ENCODE measurements around the gene SNX20. TPM values are rescaled to one million over a fixed set of nuclear protein-coding genes. Genes with fewer than 3 reads are reported as not detected.

SNX20 gene
- total RNA-seq, 1 donor from 2014 or later = 93.0 TPM

- intact Hi-C loops (cut with micrococcal nuclease) = loop anchor here (1.0 to 5.0 kb wide), 9 partner anchors 77 to 640 kb away; partner anchors contain the start of genes ADCY7 and CNEP1R1
Measured at GRCh38 chr16:50665128-50665878, 15.8 kb downstream of the SNX20 start.

- intact Hi-C loops (cut with micrococcal nuclease) = loop anchor here (2.0 kb wide), 1 partner anchor 75 kb away; no protein-coding TSS in a partner anchor
Measured at GRCh38 chr16:50664270-50664669, 16.8 kb downstream of the SNX20 start.

GRCh38 chr16:50662306-50662940 is 18.7 kb downstream of the SNX20 start:
- intact Hi-C loops (cut with micrococcal nuclease) = no loop called here

- intact Hi-C loops (cut with micrococcal nuclease) = no loop called here
Measured at GRCh38 chr16:50659806-50660205, 21.3 kb downstream of the SNX20 start.

- intact Hi-C loops (cut with micrococcal nuclease) = no loop called here
Measured at GRCh38 chr16:50657241-50657640, 23.9 kb downstream of the SNX20 start.

- intact Hi-C loops (cut with micrococcal nuclease) = no loop called here
Measured at GRCh38 chr16:50655558-50656055, 25.5 kb downstream of the SNX20 start.

- intact Hi-C loops (cut with micrococcal nuclease) = no loop called here
Measured at GRCh38 chr16:50653633-50654519, 27.2 kb downstream of the SNX20 start.

GRCh38 chr16:50652836-50653425 is 28.2 kb downstream of the SNX20 start:
- intact Hi-C loops (cut with micrococcal nuclease) = no loop called here

- intact Hi-C loops (cut with micrococcal nuclease) = no loop called here
Measured at GRCh38 chr16:50651835-50652438, 29.2 kb downstream of the SNX20 start.

- intact Hi-C loops (cut with micrococcal nuclease) = no loop called here
Measured at GRCh38 chr16:50646345-50646744, 34.8 kb downstream of the SNX20 start.

GRCh38 chr16:50645563-50646220 is 35.4 kb downstream of the SNX20 start:
- intact Hi-C loops (cut with micrococcal nuclease) = no loop called here

- intact Hi-C loops (cut with micrococcal nuclease) = no loop called here
Measured at GRCh38 chr16:50644729-50645128, 36.4 kb downstream of the SNX20 start.

- intact Hi-C loops (cut with micrococcal nuclease) = no loop called here
Measured at GRCh38 chr16:50644245-50644644, 36.9 kb downstream of the SNX20 start.

GRCh38 chr16:50643192-50643591 is 37.9 kb downstream of the SNX20 start:
- intact Hi-C loops (cut with micrococcal nuclease) = no loop called here

- intact Hi-C loops (cut with micrococcal nuclease) = no loop called here
Measured at GRCh38 chr16:50642349-50642748, 38.8 kb downstream of the SNX20 start.

- intact Hi-C loops (cut with micrococcal nuclease) = no loop called here
Measured at GRCh38 chr16:50641818-50642187, 39.3 kb downstream of the SNX20 start.

- intact Hi-C loops (cut with micrococcal nuclease) = no loop called here
Measured at GRCh38 chr16:50640919-50641817, 39.9 kb downstream of the SNX20 start.

- intact Hi-C loops (cut with micrococcal nuclease) = no loop called here
Measured at GRCh38 chr16:50640391-50640790, 40.7 kb downstream of the SNX20 start.

Measured in T-helper 1 cell treated with Interleukin-12 subunit alpha and Interleukin-12 subunit beta and Interleukin-4 antibody, amounts not matched to agents 30 ng/mL and 1 ng/mL, for 36 hours (primary cell).